Measurements from ENCODE around the gene PRICKLE4. TPM values are rescaled to one million over a fixed set of nuclear protein-coding genes. Genes with fewer than 3 reads are reported as not detected.
A peak's percentile ranks its signal among the peaks of the same experiment; 100 is the strongest.

PRICKLE4 gene
- total and polyA plus RNA-seq, 2 of the 13 experiments (the other 11 are each of a cell fraction or from before 2014, with no cell fraction given): 0.92 to 1.2 TPM

DNA sequence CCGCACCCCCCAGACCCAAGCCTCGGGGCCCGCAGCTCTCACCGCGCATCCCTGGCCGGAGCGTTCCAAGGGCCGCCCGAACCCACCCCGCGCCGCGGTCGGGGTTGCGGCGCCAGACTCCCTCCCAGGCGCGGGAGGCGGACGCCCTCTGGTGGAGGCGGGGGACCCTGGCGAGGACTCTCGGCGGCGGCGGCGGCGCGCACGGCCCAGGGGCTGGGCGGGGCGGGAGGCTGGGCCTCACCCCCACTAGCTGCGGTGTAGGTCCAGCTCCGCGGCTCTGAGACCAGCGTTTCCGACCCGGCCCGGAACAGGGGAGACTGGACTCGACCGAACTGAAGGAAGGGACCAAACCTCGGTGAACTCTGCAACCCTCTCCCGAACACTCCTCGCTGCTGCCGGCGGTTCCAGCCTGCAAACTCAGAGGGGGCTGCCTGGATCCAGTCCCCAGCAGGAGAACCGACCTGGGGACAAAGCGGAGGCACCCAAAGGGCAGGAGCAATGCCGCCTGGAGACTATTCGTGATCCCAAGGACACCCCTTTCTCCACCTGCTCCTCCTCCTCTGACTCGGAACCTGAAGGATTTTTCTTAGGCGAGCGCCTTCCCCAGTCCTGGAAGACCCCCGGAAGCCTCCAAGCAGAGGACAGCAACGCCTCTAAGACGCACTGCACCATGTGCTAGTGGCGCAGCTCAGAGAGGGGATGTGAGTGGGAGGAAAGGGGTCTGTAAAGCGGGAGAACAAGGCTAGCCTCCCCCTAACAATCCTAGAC lies 6.1 kb downstream of the PRICKLE4 start (continued):
- TF ChIP-seq TFAP4 (IDR thresholded peaks at IDR 0.05; ENCODE audit: borderline replicate concordance, low read depth): no peak
- no peak for TF ChIP-seq JARID2 (CRISPR knock-in tag; IDR thresholded peaks at IDR 0.05; ENCODE audit: insufficient replicate concordance)
- TF ChIP-seq GATA4 (IDR thresholded peaks at IDR 0.05; ENCODE audit: borderline replicate concordance, low read depth): no peak
- peak; percentile 60 for TF ChIP-seq MED8 (CRISPR knock-in tag; IDR thresholded peaks at IDR 0.05; ENCODE audit: insufficient replicate concordance)
- TF ChIP-seq, protein P1, sequence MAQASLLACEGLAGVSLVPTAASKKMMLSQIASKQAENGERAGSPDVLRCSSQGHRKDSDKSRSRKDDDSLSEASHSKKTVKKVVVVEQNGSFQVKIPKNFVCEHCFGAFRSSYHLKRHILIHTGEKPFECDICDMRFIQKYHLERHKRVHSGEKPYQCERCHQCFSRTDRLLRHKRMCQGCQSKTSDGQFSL (CRISPR knock-in tag; IDR thresholded peaks at IDR 0.05): peak; percentile 81; the same call in 1 of the 2 replicates
- TF ChIP-seq XBP1 (CRISPR knock-in tag; IDR thresholded peaks at IDR 0.05): no peak
- TF ChIP-seq BHLHE40 (IDR thresholded peaks at IDR 0.05; ENCODE audit: low read length): peak; percentile 33; the same call in 1 of the 2 replicates
- no peak for TF ChIP-seq SRF (IDR thresholded peaks at IDR 0.05; ENCODE audit: low read depth, low read length)
- TF ChIP-seq, protein P2, sequence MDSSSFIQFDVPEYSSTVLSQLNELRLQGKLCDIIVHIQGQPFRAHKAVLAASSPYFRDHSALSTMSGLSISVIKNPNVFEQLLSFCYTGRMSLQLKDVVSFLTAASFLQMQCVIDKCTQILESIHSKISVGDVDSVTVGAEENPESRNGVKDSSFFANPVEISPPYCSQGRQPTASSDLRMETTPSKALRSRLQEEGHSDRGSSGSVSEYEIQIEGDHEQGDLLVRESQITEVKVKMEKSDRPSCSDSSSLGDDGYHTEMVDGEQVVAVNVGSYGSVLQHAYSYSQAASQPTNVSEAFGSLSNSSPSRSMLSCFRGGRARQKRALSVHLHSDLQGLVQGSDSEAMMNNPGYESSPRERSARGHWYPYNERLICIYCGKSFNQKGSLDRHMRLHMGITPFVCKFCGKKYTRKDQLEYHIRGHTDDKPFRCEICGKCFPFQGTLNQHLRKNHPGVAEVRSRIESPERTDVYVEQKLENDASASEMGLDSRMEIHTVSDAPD (CRISPR knock-in tag; IDR thresholded peaks at IDR 0.05): peak; percentile 35; the same call in 1 of the 2 replicates
- TF ChIP-seq SMAD1 (CRISPR knock-in tag; IDR thresholded peaks at IDR 0.05; ENCODE audit: borderline replicate concordance, low read depth): no peak
- TF ChIP-seq TARDBP (CRISPR knock-in tag; IDR thresholded peaks at IDR 0.05): no peak; the same call in none of the 2 replicates
- TF ChIP-seq BRD4 (CRISPR knock-in tag; IDR thresholded peaks at IDR 0.05): no peak
- TF ChIP-seq ZSCAN20 (CRISPR knock-in tag; IDR thresholded peaks at IDR 0.05; ENCODE audit: borderline replicate concordance): peak; percentile 86
- TF ChIP-seq TAF15 (IDR thresholded peaks at IDR 0.05; ENCODE audit: low read depth, low read length, poor library complexity, severe bottlenecking): peak; percentile 86
- TF ChIP-seq NCOA2 (CRISPR knock-in tag; IDR thresholded peaks at IDR 0.05): no peak
- no peak for TF ChIP-seq CCAR2 (optimal IDR thresholded peaks at IDR 0.05; ENCODE audit: low read depth, low read length)
- TF ChIP-seq, protein P3, sequence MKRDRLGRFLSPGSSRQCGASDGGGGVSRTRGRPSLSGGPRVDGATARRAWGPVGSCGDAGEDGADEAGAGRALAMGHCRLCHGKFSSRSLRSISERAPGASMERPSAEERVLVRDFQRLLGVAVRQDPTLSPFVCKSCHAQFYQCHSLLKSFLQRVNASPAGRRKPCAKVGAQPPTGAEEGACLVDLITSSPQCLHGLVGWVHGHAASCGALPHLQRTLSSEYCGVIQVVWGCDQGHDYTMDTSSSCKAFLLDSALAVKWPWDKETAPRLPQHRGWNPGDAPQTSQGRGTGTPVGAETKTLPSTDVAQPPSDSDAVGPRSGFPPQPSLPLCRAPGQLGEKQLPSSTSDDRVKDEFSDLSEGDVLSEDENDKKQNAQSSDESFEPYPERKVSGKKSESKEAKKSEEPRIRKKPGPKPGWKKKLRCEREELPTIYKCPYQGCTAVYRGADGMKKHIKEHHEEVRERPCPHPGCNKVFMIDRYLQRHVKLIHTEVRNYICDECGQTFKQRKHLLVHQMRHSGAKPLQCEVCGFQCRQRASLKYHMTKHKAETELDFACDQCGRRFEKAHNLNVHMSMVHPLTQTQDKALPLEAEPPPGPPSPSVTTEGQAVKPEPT (CRISPR knock-in tag; IDR thresholded peaks at IDR 0.05; ENCODE audit: low read depth): 0 out of 2 replicates have a peak, but pooled peaks have one; percentile 16
- TF ChIP-seq SOX13 (IDR thresholded peaks at IDR 0.05): no peak
- TF ChIP-seq SOX13 (CRISPR knock-in tag; conservative IDR thresholded peaks at IDR 0.05 in 1 of 2, IDR thresholded peaks at IDR 0.05 in 1 of 2): peak in 1 of 2 experiments; percentile 30; a peak in 1 of 4 replicates
- TF ChIP-seq ZSCAN29 (CRISPR knock-in tag; conservative IDR thresholded peaks at IDR 0.05): peak; percentile 84; the same call in 1 of the 2 replicates
- TF ChIP-seq GLI4 (CRISPR knock-in tag; IDR thresholded peaks at IDR 0.05; ENCODE audit: borderline replicate concordance): peak; percentile 90; the same call in 1 of the 2 replicates

All from HepG2 (cell line).